ENCODE measurements around the gene ARHGAP44. TPM values are rescaled to one million over a fixed set of nuclear protein-coding genes. Genes with fewer than 3 reads are reported as not detected.

ARHGAP44 gene
- total RNA-seq, 4 donors from 2014 or later: 10.9 to 22.0 (median 18.7) TPM

DNA sequence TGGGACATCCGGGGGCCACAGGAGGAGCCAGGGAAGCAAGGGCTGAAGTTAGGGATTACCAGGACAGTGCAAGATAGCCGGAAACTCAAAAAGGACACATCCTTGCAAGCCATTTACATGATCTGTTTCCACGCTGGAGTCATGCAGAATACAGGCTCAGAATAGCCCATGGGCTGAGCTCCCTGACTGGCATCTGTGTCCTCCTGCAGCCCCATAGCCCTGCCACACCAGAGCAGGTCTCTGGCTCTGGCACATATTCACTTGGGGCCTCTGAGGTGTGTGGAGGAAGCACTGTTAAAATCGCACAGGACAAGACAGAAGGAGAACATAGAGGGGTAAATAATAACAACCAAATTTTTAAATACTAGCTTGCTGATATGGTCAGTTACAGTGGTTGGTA is 162.7 kb downstream of the ARHGAP44 start:
- intact Hi-C loops (cut with DNase I): no loop called here
- no peaks in the 10 kb centered on the region for H3K9me3 ChIP-seq
- WGBS, 2 donors: 93 to 94% methylated on average over 4 of the region's 4 CpGs
- no peak overlapping the region for H3K27ac ChIP-seq
- no peak overlapping the region for H3K4me3 ChIP-seq (replicated peaks in 1 of 3)
- no peak for TF ChIP-seq POLR2A (IDR thresholded peaks at IDR 0.05)
- TF ChIP-seq, protein P1, sequence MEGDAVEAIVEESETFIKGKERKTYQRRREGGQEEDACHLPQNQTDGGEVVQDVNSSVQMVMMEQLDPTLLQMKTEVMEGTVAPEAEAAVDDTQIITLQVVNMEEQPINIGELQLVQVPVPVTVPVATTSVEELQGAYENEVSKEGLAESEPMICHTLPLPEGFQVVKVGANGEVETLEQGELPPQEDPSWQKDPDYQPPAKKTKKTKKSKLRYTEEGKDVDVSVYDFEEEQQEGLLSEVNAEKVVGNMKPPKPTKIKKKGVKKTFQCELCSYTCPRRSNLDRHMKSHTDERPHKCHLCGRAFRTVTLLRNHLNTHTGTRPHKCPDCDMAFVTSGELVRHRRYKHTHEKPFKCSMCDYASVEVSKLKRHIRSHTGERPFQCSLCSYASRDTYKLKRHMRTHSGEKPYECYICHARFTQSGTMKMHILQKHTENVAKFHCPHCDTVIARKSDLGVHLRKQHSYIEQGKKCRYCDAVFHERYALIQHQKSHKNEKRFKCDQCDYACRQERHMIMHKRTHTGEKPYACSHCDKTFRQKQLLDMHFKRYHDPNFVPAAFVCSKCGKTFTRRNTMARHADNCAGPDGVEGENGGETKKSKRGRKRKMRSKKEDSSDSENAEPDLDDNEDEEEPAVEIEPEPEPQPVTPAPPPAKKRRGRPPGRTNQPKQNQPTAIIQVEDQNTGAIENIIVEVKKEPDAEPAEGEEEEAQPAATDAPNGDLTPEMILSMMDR (IDR thresholded peaks at IDR 0.05): no peak
- H3K27me3 ChIP-seq: no peaks in the 10 kb centered on the region
- DNase-seq: no peak
- no peaks in the 10 kb centered on the region for H3K4me1 ChIP-seq
- H3K36me3 ChIP-seq: peaks cover 6 to 22% of the 10 kb centered on the region in 2 donors

GRCh38 chr17:12953156-12953555 is 163.9 kb downstream of the ARHGAP44 start:
- no peak overlapping the region for H3K27ac ChIP-seq
- no peaks in the 10 kb centered on the region for H3K4me1 ChIP-seq
- 96 to 97% methylated on average over 13 of the region's 13 CpGs for WGBS, 2 donors
- intact Hi-C loops (cut with DNase I): no loop called here
- no peak overlapping the region for H3K4me3 ChIP-seq (replicated peaks in 1 of 3)
- no peaks in the 10 kb centered on the region for H3K27me3 ChIP-seq
- peaks cover 6 to 19% of the 10 kb centered on the region in 2 donors for H3K36me3 ChIP-seq
- no peaks in the 10 kb centered on the region for H3K9me3 ChIP-seq
- no peak for DNase-seq
- TF ChIP-seq, protein P1 (IDR thresholded peaks at IDR 0.05): no peak
- TF ChIP-seq POLR2A (IDR thresholded peaks at IDR 0.05): no peak

DNA sequence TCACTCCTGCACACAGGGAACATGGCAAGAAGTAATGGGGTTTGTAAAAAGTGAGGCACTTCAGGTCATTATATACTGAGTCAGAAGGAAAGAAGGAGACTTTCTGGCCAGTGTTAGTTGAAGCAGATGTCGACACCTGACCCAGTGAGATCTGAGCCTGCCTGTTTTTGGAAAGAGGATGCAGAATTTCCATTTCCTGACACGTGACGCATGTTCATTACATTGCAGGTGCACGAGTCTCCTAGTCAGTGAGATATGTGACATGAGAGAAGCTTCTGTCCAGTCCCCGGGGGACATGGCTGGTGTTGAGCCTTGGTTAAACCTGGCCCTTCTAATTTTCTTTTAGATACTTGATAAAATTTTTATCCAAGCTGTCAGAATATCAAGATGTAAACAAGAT is 166.2 kb downstream of the ARHGAP44 start:
- Histone ChIP-seq H3K27ac (no peak overlapping the region), H3K9me3 (no peaks in the 10 kb centered on the region), H3K4me1 (no peaks in the 10 kb centered on the region), H3K27me3 (no peaks in the 10 kb centered on the region), H3K4me3 (replicated peaks in 1 of 3) (no peak overlapping the region), H3K36me3 (peaks cover 3 to 16% of the 10 kb centered on the region in 2 donors)
- DNase-seq: no peak
- TF ChIP-seq POLR2A (IDR thresholded peaks at IDR 0.05): no peak
- TF ChIP-seq, protein P1 (IDR thresholded peaks at IDR 0.05): no peak
- intact Hi-C loops (cut with DNase I): no loop called here
- WGBS, 2 donors: 92% methylated on average over 5 of the region's 5 CpGs

DNA sequence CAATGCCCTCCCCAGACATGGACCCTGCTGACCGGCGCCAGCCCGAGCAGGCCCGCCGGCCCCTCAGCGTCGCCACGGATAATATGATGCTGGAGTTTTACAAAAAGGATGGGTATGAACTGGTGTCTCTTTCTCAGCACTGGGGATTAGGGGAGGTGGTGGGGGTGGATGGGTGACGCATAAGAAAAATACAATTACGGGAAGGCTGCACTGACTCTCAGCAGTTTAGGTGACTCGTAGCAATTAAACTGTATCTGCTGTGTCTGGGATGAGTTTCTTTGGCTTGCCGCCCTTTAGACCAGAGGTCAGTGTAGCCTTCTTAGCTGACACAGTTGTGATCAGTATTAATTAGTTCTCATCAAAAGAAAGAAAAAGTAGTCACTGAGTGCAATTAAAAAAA is 169.5 kb downstream of the ARHGAP44 start:
- DNase-seq: no peak
- intact Hi-C loops (cut with DNase I): no loop called here
- WGBS, 2 donors: 91 to 96% methylated on average over 12 of the region's 12 CpGs
- no peaks in the 10 kb centered on the region for H3K27me3 ChIP-seq
- H3K4me1 ChIP-seq: no peaks in the 10 kb centered on the region
- TF ChIP-seq, protein P1 (IDR thresholded peaks at IDR 0.05): no peak
- no peak for TF ChIP-seq POLR2A (IDR thresholded peaks at IDR 0.05)
- H3K27ac ChIP-seq: no peak overlapping the region
- H3K36me3 ChIP-seq: peaks cover 3 to 8% of the 10 kb centered on the region in 2 donors
- H3K9me3 ChIP-seq: no peaks in the 10 kb centered on the region
- H3K4me3 ChIP-seq (replicated peaks in 1 of 3): no peak overlapping the region

GRCh38 chr17:12959441-12959840 is 170.1 kb downstream of the ARHGAP44 start:
- intact Hi-C loops (cut with DNase I): no loop called here
- 94 to 95% methylated on average over 8 of the region's 8 CpGs for WGBS, 2 donors
- H3K36me3 ChIP-seq: peaks cover 3 to 8% of the 10 kb centered on the region in 2 donors
- no peaks in the 10 kb centered on the region for H3K27me3 ChIP-seq
- H3K27ac ChIP-seq: no peak overlapping the region
- no peak for DNase-seq
- no peak overlapping the region for H3K4me3 ChIP-seq (replicated peaks in 1 of 3)
- TF ChIP-seq POLR2A (IDR thresholded peaks at IDR 0.05): no peak
- TF ChIP-seq, protein P1 (IDR thresholded peaks at IDR 0.05): no peak
- no peaks in the 10 kb centered on the region for H3K9me3 ChIP-seq
- no peaks in the 10 kb centered on the region for H3K4me1 ChIP-seq

Data from thyroid gland (tissue), 4 donors.